ENCODE measurements around the gene CACNA2D3.

Gene CACNA2D3

DNA sequence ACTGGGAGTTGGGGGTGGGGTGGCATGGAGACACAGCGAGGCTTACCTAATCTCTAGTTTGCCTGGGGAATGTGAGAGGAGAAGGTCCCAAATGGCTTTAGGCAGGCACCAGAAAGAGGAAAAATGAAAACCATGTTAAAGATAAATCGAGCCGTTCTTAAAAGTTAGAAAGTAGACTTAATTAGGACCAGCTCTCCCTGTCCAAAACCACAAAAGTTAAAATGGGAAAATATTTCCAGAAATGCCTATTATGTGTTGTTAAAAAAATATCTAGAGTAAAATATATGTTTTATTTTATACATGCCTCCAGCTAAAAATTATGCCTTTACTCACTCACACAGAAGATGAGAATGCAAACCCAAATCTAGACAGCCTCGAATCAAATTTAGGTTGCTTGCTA is 755.4 kb downstream of the CACNA2D3 start:
- DNase-seq (ENCODE audit: insufficient read length, low spot score) (no peak), FAIRE-seq (no peak)
- TF ChIP-seq POLR2AphosphoS5 (IDR thresholded peaks at IDR 0.05; ENCODE audit: low read depth, low read length) (no peak), TAF1 (IDR thresholded peaks at IDR 0.05; ENCODE audit: low read depth, low read length) (no peak), POU2F2 (IDR thresholded peaks at IDR 0.05; ENCODE audit: low read depth, low read length) (no peak), PAX5 (IDR thresholded peaks at IDR 0.05; ENCODE audit: insufficient read depth, low read length, severe bottlenecking) (no peak), POLR2A (IDR thresholded peaks at IDR 0.05; ENCODE audit: low read depth, low read length) (no peak), SPI1 (IDR thresholded peaks at IDR 0.05; ENCODE audit: low read depth, low read length) (no peak)

DNA sequence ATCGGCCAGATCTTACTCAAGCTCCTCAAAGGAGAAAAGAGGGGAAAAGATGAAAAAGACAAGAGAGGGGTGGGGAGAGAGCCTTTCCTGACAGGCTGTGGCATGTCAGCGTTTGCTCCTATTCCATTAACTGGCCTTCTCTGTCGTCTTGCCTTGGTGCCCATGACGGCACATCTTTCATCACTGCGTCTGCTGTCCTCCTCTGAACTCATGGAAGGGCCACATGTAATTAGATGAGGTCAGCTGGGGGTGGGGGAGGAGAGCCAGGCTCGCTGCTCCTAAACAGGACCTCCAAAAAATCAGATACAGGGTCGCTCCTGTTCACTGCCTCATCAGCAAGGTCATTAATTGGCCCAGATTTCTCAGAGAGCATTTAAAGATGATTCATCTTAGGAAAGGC is 755.8 kb downstream of the CACNA2D3 start:
- no peak for DNase-seq (ENCODE audit: insufficient read length, low spot score)
- FAIRE-seq: no peak
- TF ChIP-seq SPI1 (IDR thresholded peaks at IDR 0.05; ENCODE audit: low read depth, low read length) (no peak), PAX5 (IDR thresholded peaks at IDR 0.05; ENCODE audit: insufficient read depth, low read length, severe bottlenecking) (no peak), POU2F2 (IDR thresholded peaks at IDR 0.05; ENCODE audit: low read depth, low read length) (no peak), POLR2AphosphoS5 (IDR thresholded peaks at IDR 0.05; ENCODE audit: low read depth, low read length) (no peak), POLR2A (IDR thresholded peaks at IDR 0.05; ENCODE audit: low read depth, low read length) (no peak), TAF1 (IDR thresholded peaks at IDR 0.05; ENCODE audit: low read depth, low read length) (no peak)

DNA sequence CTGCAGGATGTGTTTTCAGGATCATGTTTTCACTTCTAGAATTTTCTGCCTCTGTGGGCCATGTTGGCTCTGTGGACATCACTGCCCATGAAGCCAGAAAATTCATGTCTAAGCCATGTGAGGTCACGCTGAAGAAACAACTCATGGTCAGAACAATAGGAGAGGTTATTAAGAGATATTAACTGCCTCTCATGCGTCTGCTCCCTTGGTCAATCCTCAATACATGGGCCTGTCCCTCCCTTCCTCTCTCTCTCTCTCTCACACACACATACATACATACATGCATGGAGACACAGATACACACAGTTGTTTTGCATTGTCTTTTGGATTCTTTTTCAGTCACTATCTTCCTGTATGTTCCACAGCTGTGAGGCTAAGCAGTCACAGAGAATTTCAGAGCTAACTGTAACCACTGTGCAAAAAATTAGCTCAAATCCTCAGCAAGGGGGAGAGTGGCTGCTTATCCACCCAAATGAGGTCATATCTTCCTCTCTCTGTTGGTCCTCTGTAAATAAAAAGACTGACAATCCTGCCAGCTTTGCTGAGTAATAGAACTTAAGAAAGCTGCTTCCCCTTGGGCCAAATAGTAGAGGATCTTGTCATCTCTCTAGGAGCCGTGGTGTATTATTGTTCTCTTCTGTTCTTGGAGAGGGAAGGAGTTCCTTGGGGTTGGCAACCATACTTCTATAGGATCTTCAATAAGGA is 759.9 kb downstream of the CACNA2D3 start:
- DNase-seq (ENCODE audit: insufficient read length, low spot score): no peak
- FAIRE-seq: no peak
- TF ChIP-seq TAF1 (IDR thresholded peaks at IDR 0.05; ENCODE audit: low read depth, low read length): no peak
- TF ChIP-seq PAX5 (IDR thresholded peaks at IDR 0.05; ENCODE audit: insufficient read depth, low read length, severe bottlenecking): no peak
- TF ChIP-seq SPI1 (IDR thresholded peaks at IDR 0.05; ENCODE audit: low read depth, low read length): no peak
- no peak for TF ChIP-seq POLR2AphosphoS5 (IDR thresholded peaks at IDR 0.05; ENCODE audit: low read depth, low read length)
- no peak for TF ChIP-seq POLR2A (IDR thresholded peaks at IDR 0.05; ENCODE audit: low read depth, low read length)
- TF ChIP-seq POU2F2 (IDR thresholded peaks at IDR 0.05; ENCODE audit: low read depth, low read length): no peak

DNA sequence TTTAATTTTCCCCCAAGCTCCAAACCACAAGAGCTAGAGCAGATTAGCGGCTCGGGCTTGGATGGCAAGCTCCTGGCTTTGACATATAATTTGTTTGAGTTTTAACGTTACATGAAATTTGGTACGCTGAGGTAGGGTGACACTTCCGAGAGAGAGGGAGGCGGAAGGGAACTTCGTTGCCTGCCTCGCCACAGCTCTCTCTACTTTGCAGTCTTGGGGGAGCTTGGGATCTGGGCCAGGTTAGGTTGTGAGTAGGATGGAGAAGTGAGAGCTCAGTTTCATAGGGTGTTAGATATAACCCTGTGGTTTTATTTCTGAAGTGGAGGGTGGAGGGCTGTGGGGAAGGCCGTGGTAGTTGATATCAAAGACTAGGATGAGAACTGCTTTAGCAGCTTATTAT is 765.8 kb downstream of the CACNA2D3 start:
- FAIRE-seq (no peak), DNase-seq (ENCODE audit: insufficient read length, low spot score) (no peak)
- no peak for TF ChIP-seq POLR2A (IDR thresholded peaks at IDR 0.05; ENCODE audit: low read depth, low read length)
- no peak for TF ChIP-seq POU2F2 (IDR thresholded peaks at IDR 0.05; ENCODE audit: low read depth, low read length)
- no peak for TF ChIP-seq TAF1 (IDR thresholded peaks at IDR 0.05; ENCODE audit: low read depth, low read length)
- no peak for TF ChIP-seq PAX5 (IDR thresholded peaks at IDR 0.05; ENCODE audit: insufficient read depth, low read length, severe bottlenecking)
- TF ChIP-seq POLR2AphosphoS5 (IDR thresholded peaks at IDR 0.05; ENCODE audit: low read depth, low read length): no peak
- TF ChIP-seq SPI1 (IDR thresholded peaks at IDR 0.05; ENCODE audit: low read depth, low read length): no peak

DNA sequence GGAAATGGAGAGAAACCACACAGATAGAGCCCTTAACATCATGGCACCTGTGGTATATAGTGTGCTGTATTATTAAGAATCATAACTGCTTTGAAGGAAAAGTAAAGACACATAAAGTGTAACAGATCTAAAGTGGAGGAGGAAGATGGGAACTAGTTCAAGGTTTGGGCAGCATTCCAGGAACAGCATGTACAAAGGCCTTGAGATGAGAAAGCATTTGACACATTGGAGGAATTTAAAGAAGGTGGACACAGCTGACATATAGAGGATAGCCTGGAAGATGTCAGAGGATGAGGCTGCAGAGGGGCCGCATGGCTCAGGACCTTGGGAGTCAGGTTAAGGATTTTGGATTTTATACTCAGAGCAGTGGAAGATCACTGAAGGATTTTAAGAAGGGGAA is 766.5 kb downstream of the CACNA2D3 start:
- no peak for TF ChIP-seq POLR2A (IDR thresholded peaks at IDR 0.05; ENCODE audit: low read depth, low read length)
- TF ChIP-seq SPI1 (IDR thresholded peaks at IDR 0.05; ENCODE audit: low read depth, low read length): no peak
- no peak for TF ChIP-seq PAX5 (IDR thresholded peaks at IDR 0.05; ENCODE audit: insufficient read depth, low read length, severe bottlenecking)
- no peak for TF ChIP-seq TAF1 (IDR thresholded peaks at IDR 0.05; ENCODE audit: low read depth, low read length)
- no peak for TF ChIP-seq POLR2AphosphoS5 (IDR thresholded peaks at IDR 0.05; ENCODE audit: low read depth, low read length)
- no peak for TF ChIP-seq POU2F2 (IDR thresholded peaks at IDR 0.05; ENCODE audit: low read depth, low read length)
- FAIRE-seq (no peak), DNase-seq (ENCODE audit: insufficient read length, low spot score) (no peak)

DNA sequence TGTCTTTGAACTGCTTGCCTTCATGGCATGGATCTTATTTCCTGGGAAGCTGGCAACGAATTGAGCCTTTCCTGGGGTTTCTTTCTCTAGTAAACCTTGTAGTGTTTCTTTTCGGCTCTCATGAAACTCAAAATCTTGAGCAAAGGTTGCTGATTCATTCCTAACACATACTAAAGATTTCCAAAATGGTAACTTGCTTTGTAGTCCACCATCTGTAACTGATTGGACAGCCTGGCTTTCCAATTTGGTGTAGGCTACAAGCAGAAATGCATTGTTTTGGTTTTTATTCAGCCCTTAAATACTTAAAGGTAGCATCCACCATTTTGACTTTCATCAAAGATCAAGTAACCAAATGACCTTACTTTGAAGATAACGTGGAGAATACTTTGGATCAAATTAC is 767.4 kb downstream of the CACNA2D3 start:
- no peak for DNase-seq (ENCODE audit: insufficient read length, low spot score)
- no peak for FAIRE-seq
- no peak for TF ChIP-seq POLR2AphosphoS5 (IDR thresholded peaks at IDR 0.05; ENCODE audit: low read depth, low read length)
- TF ChIP-seq POLR2A (IDR thresholded peaks at IDR 0.05; ENCODE audit: low read depth, low read length): no peak
- TF ChIP-seq POU2F2 (IDR thresholded peaks at IDR 0.05; ENCODE audit: low read depth, low read length): no peak
- no peak for TF ChIP-seq SPI1 (IDR thresholded peaks at IDR 0.05; ENCODE audit: low read depth, low read length)
- no peak for TF ChIP-seq PAX5 (IDR thresholded peaks at IDR 0.05; ENCODE audit: insufficient read depth, low read length, severe bottlenecking)
- TF ChIP-seq TAF1 (IDR thresholded peaks at IDR 0.05; ENCODE audit: low read depth, low read length): no peak

DNA sequence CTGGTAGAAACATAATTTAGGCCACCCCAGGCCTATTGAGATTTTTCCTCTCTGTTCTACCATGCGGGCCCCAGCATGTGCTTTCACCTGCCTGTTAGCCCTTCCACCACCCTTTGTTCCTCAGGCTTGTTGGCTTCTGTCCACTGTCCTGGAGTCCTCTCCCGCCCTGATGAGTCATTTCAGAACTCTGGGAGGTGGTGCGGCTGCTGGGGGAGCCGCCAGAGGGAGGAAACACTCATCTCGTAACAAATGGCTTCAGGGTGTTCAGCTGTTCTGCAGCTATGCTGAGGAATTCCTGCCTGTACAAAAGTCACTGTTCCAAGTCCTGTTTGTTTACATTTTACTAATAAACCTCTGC is 769.2 kb downstream of the CACNA2D3 start:
- DNase-seq (ENCODE audit: insufficient read length, low spot score) (no peak), FAIRE-seq (no peak)
- TF ChIP-seq PAX5 (IDR thresholded peaks at IDR 0.05; ENCODE audit: insufficient read depth, low read length, severe bottlenecking) (no peak), POLR2A (IDR thresholded peaks at IDR 0.05; ENCODE audit: low read depth, low read length) (no peak), SPI1 (IDR thresholded peaks at IDR 0.05; ENCODE audit: low read depth, low read length) (no peak), POU2F2 (IDR thresholded peaks at IDR 0.05; ENCODE audit: low read depth, low read length) (no peak), TAF1 (IDR thresholded peaks at IDR 0.05; ENCODE audit: low read depth, low read length) (no peak), POLR2AphosphoS5 (IDR thresholded peaks at IDR 0.05; ENCODE audit: low read depth, low read length) (no peak)

DNA sequence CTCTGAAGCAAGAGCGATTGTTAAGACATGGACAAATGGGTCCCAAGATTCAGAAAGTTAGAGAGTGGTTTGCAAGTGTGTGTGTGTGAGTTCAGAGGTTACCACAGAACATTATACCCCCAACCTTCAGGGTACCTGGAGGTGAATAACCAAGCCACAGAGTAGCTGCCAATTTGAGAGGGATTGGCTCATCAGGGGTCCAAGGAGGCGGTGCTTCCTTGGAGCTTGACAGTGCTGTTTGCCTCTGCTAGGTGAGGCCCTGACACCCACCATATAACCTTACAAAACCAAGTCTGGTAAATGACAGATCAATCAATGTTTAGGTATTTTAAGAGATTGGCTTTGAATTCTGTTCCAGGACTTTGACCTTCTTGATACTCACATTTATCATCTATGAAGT is 769.8 kb downstream of the CACNA2D3 start:
- TF ChIP-seq SPI1 (IDR thresholded peaks at IDR 0.05; ENCODE audit: low read depth, low read length) (no peak), POLR2A (IDR thresholded peaks at IDR 0.05; ENCODE audit: low read depth, low read length) (no peak), POLR2AphosphoS5 (IDR thresholded peaks at IDR 0.05; ENCODE audit: low read depth, low read length) (no peak), TAF1 (IDR thresholded peaks at IDR 0.05; ENCODE audit: low read depth, low read length) (no peak), PAX5 (IDR thresholded peaks at IDR 0.05; ENCODE audit: insufficient read depth, low read length, severe bottlenecking) (no peak), POU2F2 (IDR thresholded peaks at IDR 0.05; ENCODE audit: low read depth, low read length) (no peak)
- no peak for DNase-seq (ENCODE audit: insufficient read length, low spot score)
- FAIRE-seq: no peak

DNA sequence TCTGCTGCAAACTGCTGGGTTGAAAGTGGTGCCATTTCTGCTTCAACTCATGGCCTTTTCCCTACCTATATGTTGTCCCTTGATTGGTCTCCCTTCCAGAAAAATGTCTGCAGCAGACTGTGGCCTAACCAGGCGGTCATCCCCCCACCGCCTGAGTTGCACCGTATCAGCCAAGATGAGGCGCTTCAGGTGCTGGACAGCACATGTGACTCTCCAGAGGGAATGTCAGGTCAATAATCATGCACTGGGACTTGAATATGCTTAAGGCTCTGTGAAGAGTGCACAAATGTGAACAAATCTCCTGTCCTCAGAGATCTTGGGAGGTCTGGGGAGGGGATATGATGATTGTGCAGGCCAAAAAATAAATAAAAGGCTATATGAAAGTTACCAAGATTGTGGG is 773.3 kb downstream of the CACNA2D3 start:
- no peak for DNase-seq (ENCODE audit: insufficient read length, low spot score)
- no peak for FAIRE-seq
- TF ChIP-seq POLR2A (IDR thresholded peaks at IDR 0.05; ENCODE audit: low read depth, low read length): no peak
- no peak for TF ChIP-seq TAF1 (IDR thresholded peaks at IDR 0.05; ENCODE audit: low read depth, low read length)
- TF ChIP-seq POLR2AphosphoS5 (IDR thresholded peaks at IDR 0.05; ENCODE audit: low read depth, low read length): no peak
- no peak for TF ChIP-seq POU2F2 (IDR thresholded peaks at IDR 0.05; ENCODE audit: low read depth, low read length)
- no peak for TF ChIP-seq PAX5 (IDR thresholded peaks at IDR 0.05; ENCODE audit: insufficient read depth, low read length, severe bottlenecking)
- TF ChIP-seq SPI1 (IDR thresholded peaks at IDR 0.05; ENCODE audit: low read depth, low read length): no peak

Measured in GM12891 (cell line).